Spinal cord (tissue), 10 donors: Measurements from ENCODE around the gene OTUB1. TPM values are rescaled to one million over a fixed set of nuclear protein-coding genes. Genes with fewer than 3 reads are reported as not detected.
A peak's percentile ranks its signal among the peaks of the same experiment; 100 is the strongest.

ENCODE experiments used
- DNase-seq, 6 donors: peaks; one replicate each; pipeline versions ENCODE4 v3.0.0 to v3.0.0-alpha.2; 2013 to 2015; ENCODE audit warnings: low spot score in 6 of 6, low read depth in 4 of 6
- H3K27ac ChIP-seq: one replicate; pipeline ENCODE4 v1.5.1; 2013; ENCODE audit warnings: low read depth, low read length, control low read depth
- H3K27me3 ChIP-seq: one replicate; pipeline ENCODE4 v1.6.1; 2013; ENCODE audit warnings: low read length; ENCODE audit not compliant: control insufficient read depth, insufficient read depth
- H3K36me3 ChIP-seq: one replicate; pipeline ENCODE4 v1.6.1; 2013; ENCODE audit warnings: low read length; ENCODE audit not compliant: control insufficient read depth, insufficient read depth
- H3K4me1 ChIP-seq: one replicate; pipeline ENCODE4 v1.6.1; 2013; ENCODE audit warnings: low read length; ENCODE audit not compliant: control insufficient read depth, insufficient read depth
- H3K4me3 ChIP-seq: one replicate; pipeline ENCODE4 v1.5.1; 2013; ENCODE audit warnings: low read depth, low read length, control low read depth
- H3K9me3 ChIP-seq: one replicate; pipeline ENCODE4 v1.6.1; 2013; ENCODE audit warnings: low read length; ENCODE audit not compliant: control insufficient read depth, insufficient read depth
- WGBS: methylation state at CpG from one replicate; pipeline ENCODE4 v1.1.5; 2013; ENCODE audit warnings: missing lambda C conversion rate; ENCODE audit not compliant: insufficient coverage; 5-methylcytosine and 5-hydroxymethylcytosine counted together
- polyA plus RNA-seq, 2 donors: library from polyadenylated mRNA; unstranded; fragments of 120-200 nt; gene quantifications; one replicate each; pipeline ENCODE4 v1.2.1, GENCODE V29; 2013; ENCODE audit not compliant: insufficient read length in 2 of 2
- total RNA-seq, 2 donors: library from RNA; depleted of rRNA in 1 of 2; stranded (reverse); fragments of 120-200 nt in 1 of 2; fragments of >200 nt in 1 of 2; gene quantifications; one replicate each; pipeline versions ENCODE4 v1.2.3 to v1.2.4, GENCODE V29; 2013 to 2014
- donor health status: healthy.

Gene OTUB1
- total and polyA plus RNA-seq, 4 donors: 34.7 to 134 (median 76.8) TPM

- H3K27me3 ChIP-seq: peaks cover 10% of the 10 kb centered on the region
- no peak overlapping the region for H3K27ac ChIP-seq
- peaks cover 79% of the 10 kb centered on the region for H3K36me3 ChIP-seq
- no peak for DNase-seq
- H3K9me3 ChIP-seq: no peaks in the 10 kb centered on the region
- peaks cover 36% of the 10 kb centered on the region for H3K4me1 ChIP-seq
- H3K4me3 ChIP-seq: no peak overlapping the region
- WGBS: 92% methylated on average over 18 of the region's 18 CpGs
Measured at GRCh38 chr11:63996512-63996911, 10.3 kb downstream of the OTUB1 start.

GRCh38 chr11:63997104-63997700 lies 11.0 kb downstream of the OTUB1 start:
- Histone ChIP-seq H3K9me3 (no peaks in the 10 kb centered on the region), H3K4me1 (peaks cover 42% of the 10 kb centered on the region), H3K4me3 (no peak overlapping the region), H3K27ac (no peak overlapping the region), H3K27me3 (peaks cover 10% of the 10 kb centered on the region), H3K36me3 (peaks cover 76% of the 10 kb centered on the region)
- DNase-seq: no peak
- 98% methylated on average over 22 of the region's 27 CpGs for WGBS

- no peak for DNase-seq
- Histone ChIP-seq H3K36me3 (peaks cover 71% of the 10 kb centered on the region), H3K27ac (no peak overlapping the region), H3K4me1 (peaks cover 49% of the 10 kb centered on the region), H3K27me3 (peaks cover 10% of the 10 kb centered on the region), H3K9me3 (no peaks in the 10 kb centered on the region), H3K4me3 (no peak overlapping the region)
- WGBS: 71% methylated on average over 9 of the region's 11 CpGs
Measured at GRCh38 chr11:63997801-63998337, 11.6 kb downstream of the OTUB1 start.

DNA sequence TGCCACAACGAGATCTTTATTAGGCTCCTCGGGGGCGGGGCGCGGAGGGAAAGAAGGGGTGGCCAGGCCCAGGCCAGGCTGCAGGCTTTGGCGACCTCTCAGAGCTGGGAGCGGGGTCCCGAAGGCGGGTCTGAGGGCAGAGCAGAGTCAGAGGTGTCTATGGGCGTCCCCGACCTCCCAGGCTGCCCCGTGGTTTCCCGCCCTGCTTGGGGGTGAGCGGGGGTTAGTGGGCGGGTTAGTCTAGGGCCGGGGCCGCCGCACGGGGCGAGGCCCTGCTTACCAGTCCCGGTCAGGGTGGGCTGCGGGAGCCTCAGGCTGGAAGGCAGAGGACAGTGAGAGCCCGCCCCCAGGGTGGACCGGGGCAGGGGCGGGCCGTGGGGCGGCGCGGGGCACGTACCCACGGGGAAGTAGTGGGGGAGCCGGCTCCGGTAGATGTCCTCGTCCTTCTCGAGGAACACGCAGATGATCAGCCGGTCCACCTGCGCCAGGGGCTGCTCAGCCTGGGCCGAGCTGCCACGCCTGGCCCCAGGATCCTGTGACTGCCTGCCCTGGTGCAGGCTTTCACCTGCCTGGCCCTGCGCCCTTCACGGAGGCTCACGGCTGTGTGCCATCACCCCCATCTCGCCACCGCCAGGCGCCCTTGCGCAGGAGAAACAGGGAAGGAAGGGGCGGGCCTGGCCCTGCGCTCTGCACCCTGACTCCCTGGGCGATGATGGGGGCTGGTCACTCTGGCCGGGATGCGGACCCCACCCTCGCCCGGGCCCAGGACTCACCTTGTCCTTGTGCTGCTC lies 12.5 kb downstream of the OTUB1 start:
- Histone ChIP-seq H3K27ac (no peak overlapping the region), H3K36me3 (peaks cover 64% of the 10 kb centered on the region)
- WGBS: 47% methylated on average over 54 of the region's 54 CpGs

DNA sequence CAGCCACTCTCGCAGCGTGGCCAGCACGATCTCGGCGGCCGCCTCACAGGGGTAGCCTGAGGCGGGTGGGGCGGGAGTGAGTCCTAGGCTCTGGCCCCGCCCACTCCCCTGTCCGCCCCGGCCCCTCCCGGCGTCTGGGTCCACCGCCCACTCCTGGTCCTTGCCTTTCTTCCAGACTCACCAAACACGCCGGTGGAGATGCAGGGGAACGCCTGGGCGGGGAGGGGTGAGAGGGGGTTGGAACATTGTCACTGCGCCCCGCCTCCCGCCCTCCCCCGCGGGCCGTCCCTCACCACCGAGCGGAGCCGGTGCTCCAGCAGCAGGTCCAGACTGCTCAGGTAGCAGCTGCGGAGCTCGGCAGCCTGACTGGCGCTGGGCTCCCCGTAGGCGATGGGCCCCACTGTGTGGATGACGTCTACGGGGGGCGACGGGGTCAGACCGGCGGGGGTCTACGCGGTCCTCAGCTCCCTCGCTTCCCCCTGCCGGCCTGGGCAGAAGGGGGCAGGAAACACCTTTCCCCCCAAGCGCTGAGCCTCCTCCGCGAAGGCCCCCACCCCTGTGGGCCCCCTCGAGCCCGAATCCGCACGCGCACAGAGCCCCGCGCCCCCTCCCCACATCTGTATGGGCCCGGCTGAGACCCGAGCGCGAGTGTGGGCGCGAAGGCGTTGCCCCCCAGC lies 13.2 kb downstream of the OTUB1 start:
- DNase-seq: peak in 2 of 6 donors; percentile 53 to 63
- peaks cover 58% of the 10 kb centered on the region for H3K36me3 ChIP-seq
- H3K4me1 ChIP-seq: peaks cover 60% of the 10 kb centered on the region

More for the DNA sequence above, 12.5 kb downstream of the OTUB1 start:
- Histone ChIP-seq H3K4me1 (peaks cover 52% of the 10 kb centered on the region), H3K4me3 (no peak overlapping the region), H3K27me3 (peaks cover 10% of the 10 kb centered on the region), H3K9me3 (no peaks in the 10 kb centered on the region)
- no peak for DNase-seq

DNA sequence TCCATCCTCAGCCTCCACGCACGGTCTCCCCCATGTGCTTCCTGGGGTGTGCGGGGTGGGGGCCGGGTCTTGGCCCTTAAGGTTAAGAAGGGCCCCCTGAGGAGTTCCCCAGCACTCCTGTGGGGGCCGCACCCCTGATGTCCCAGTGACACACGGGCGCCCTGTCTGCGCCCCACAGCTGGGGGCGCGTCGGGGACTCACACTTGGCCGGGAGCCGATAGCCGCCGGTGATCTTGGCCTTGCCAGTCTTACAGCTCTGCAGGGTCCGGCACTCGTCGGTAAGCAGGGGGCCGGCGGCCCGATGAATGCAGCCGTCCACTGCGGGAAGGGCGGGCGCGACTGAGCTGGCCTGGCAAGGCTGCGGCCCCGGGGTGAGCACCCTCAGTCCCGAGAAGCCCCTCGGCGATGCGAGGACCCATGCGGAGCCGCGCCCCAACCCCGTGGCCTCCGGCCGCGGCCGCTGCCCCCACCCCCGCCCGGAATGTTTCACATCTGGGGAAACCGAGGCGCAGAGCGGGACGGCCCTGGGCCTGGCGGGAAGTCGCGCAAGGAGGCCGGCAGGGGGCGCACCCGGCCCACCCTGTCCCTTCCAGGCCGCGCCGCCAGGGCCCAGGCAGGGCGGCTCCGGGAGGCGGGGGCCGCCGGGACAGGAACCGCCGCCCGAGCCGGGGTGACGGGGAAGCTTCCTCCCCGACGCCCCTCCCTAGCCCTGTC lies 13.9 kb downstream of the OTUB1 start:
- no peak overlapping the region for H3K27ac ChIP-seq

More for the DNA sequence above, 13.2 kb downstream of the OTUB1 start:
- Histone ChIP-seq H3K9me3 (no peaks in the 10 kb centered on the region), H3K27ac (no peak overlapping the region), H3K4me3 (peak overlapping the region; percentile 2), H3K27me3 (peaks cover 10% of the 10 kb centered on the region)
- WGBS: 8% methylated on average over 40 of the region's 59 CpGs

GRCh38 chr11:64000740-64001483 lies 14.7 kb downstream of the OTUB1 start:
- no peaks in the 10 kb centered on the region for H3K9me3 ChIP-seq
- no peak overlapping the region for H3K27ac ChIP-seq
- no peak overlapping the region for H3K4me3 ChIP-seq
- peaks cover 15% of the 10 kb centered on the region for H3K27me3 ChIP-seq
- H3K4me1 ChIP-seq: peaks cover 60% of the 10 kb centered on the region
- peak in 2 of 6 donors; percentile 54 to 55 for DNase-seq
- H3K36me3 ChIP-seq: peaks cover 45% of the 10 kb centered on the region
- 22% methylated on average over 60 of the region's 60 CpGs for WGBS

More for the DNA sequence above, 13.9 kb downstream of the OTUB1 start:
- 3% methylated on average over 67 of the region's 67 CpGs for WGBS
- Histone ChIP-seq H3K4me1 (peaks cover 60% of the 10 kb centered on the region), H3K9me3 (no peaks in the 10 kb centered on the region), H3K27me3 (peaks cover 10% of the 10 kb centered on the region), H3K36me3 (peaks cover 51% of the 10 kb centered on the region), H3K4me3 (peak overlapping the region; percentile 2)
- DNase-seq: peak in 4 of 6 donors; percentile 50 to 91 (median 71)

- DNase-seq: no peak
- no peak overlapping the region for H3K4me3 ChIP-seq
- H3K9me3 ChIP-seq: no peaks in the 10 kb centered on the region
- WGBS: 54% methylated on average over 15 of the region's 23 CpGs
- peaks cover 37% of the 10 kb centered on the region for H3K36me3 ChIP-seq
- peaks cover 15% of the 10 kb centered on the region for H3K27me3 ChIP-seq
- H3K4me1 ChIP-seq: peaks cover 68% of the 10 kb centered on the region
- no peak overlapping the region for H3K27ac ChIP-seq
Measured at GRCh38 chr11:64001484-64002420, 15.5 kb downstream of the OTUB1 start.
